SK-N-SH (cell line): ENCODE measurements around the gene CHD6. TPM values are rescaled to one million over a fixed set of nuclear protein-coding genes. Genes with fewer than 3 reads are reported as not detected.

Experiments used
- CTCF ChIA-PET: fragments of 300-600, 350-600 bp; formaldehyde crosslinking; extraction: SDS; loops from one replicate; lab custom pipeline; 2021; lab: Yijun Ruan, JAX
- POLR2A ChIA-PET: fragments of 350-600 bp; sonication (Branson Sonifier 250); formaldehyde crosslinking; extraction: SDS; loops from one replicate; lab custom pipeline; 2020; ENCODE audit warnings: antibody characterized with exemption, inconsistent platforms; lab: Yijun Ruan, JAX
- DNase-seq: peaks from one replicate; pipeline ENCODE4 v3.0.0; 2012
- H2AFZ ChIP-seq: fragments of 200-600 bp; sonication (generic); 2 replicates; pipeline ENCODE4 v1.8.1; 2016; ENCODE audit warnings: antibody characterized with exemption, mild to moderate bottlenecking, low read depth
- H3F3A ChIP-seq: fragments of 200-600 bp; sonication (generic); replicated peaks from 2 replicates; pipeline ENCODE3; 2016; ENCODE audit warnings: antibody characterized with exemption, mild to moderate bottlenecking; ENCODE audit not compliant: insufficient read depth
- H3K27ac ChIP-seq, 2 experiments: fragments of 200-500 bp in 1 of 2; fragments of 200-600 bp in 1 of 2; sonication (Bioruptor generic) in 1 of 2; sonication (generic), shearing (Covaris generic) in 1 of 2; 2 replicates each; pipeline versions ENCODE4 v1.5.1 to v1.6.1; 2014 to 2016; ENCODE audit warnings: low read depth in 2 of 2, inconsistent platforms in 1 of 2, low read length in 1 of 2, mild to moderate bottlenecking in 1 of 2, mixed read lengths in 1 of 2
- H3K27me3 ChIP-seq: fragments of 200-600 bp; sonication (generic), shearing (Covaris generic); 2 replicates; pipeline ENCODE4 v1.6.1; 2016; ENCODE audit warnings: mixed run types; ENCODE audit not compliant: insufficient read depth
- H3K36me3 ChIP-seq, 2 experiments: fragments of 200-500 bp in 1 of 2; fragments of 200-600 bp in 1 of 2; sonication (Bioruptor generic) in 1 of 2; sonication (generic) in 1 of 2; replicated peaks in 1 of 2; 2 replicates each; pipeline versions ENCODE3 to v1.5.1; 2014 to 2016; ENCODE audit warnings: low read length in 1 of 2, mild to moderate bottlenecking in 1 of 2; ENCODE audit not compliant: insufficient read depth in 2 of 2, control insufficient read depth in 1 of 2
- H3K4me1 ChIP-seq, 2 experiments: fragments of 200-500 bp in 1 of 2; fragments of 200-600 bp in 1 of 2; sonication (Bioruptor generic) in 1 of 2; sonication (generic), shearing (Covaris generic) in 1 of 2; 2 replicates each; pipeline versions ENCODE4 v1.5.1 to v1.6.1; 2014 to 2016; ENCODE audit warnings: low read depth in 1 of 2, low read length in 1 of 2, mixed run types in 1 of 2; ENCODE audit not compliant: insufficient read depth in 2 of 2, control insufficient read depth in 1 of 2
- H3K4me2 ChIP-seq: fragments of 200-600 bp; sonication (generic), shearing (Covaris generic); 2 replicates; pipeline ENCODE4 v1.6.1; 2017; ENCODE audit warnings: mixed run types
- H3K4me3 ChIP-seq, 2 experiments: fragments of 200-500 bp in 1 of 2; fragments of 200-600 bp in 1 of 2; sonication (Bioruptor generic) in 1 of 2; sonication (generic), shearing (Covaris generic) in 1 of 2; 2 replicates each; pipeline versions ENCODE4 v1.5.1 to v1.8.1; 2014 to 2016; ENCODE audit warnings: low read depth in 2 of 2, inconsistent platforms in 1 of 2, low read length in 1 of 2, mild to moderate bottlenecking in 1 of 2, mixed read lengths in 1 of 2, moderate library complexity in 1 of 2
- H3K79me2 ChIP-seq: fragments of 200-600 bp; sonication (generic); 2 replicates; pipeline ENCODE4 v1.8.1; 2017; ENCODE audit warnings: mild to moderate bottlenecking; ENCODE audit not compliant: insufficient read depth
- H3K9ac ChIP-seq: fragments of 200-600 bp; sonication (generic); 2 replicates; pipeline ENCODE4 v1.6.1; 2017; ENCODE audit warnings: mixed run types
- H3K9me2 ChIP-seq: fragments of 200-600 bp; sonication (generic); 2 replicates; pipeline ENCODE4 v1.6.1; 2017; ENCODE audit warnings: mixed run types
- H3K9me3 ChIP-seq: fragments of 200-600 bp; sonication (generic); 2 replicates; pipeline ENCODE4 v1.6.1; 2017; ENCODE audit warnings: mixed run types, mild to moderate bottlenecking, moderate library complexity
- H4K20me1 ChIP-seq: fragments of 200-600 bp; sonication (generic); 2 replicates; pipeline ENCODE4 v1.6.1; 2017; ENCODE audit warnings: mild to moderate bottlenecking, mixed run types; ENCODE audit not compliant: insufficient read depth
- ELF1 ChIP-seq: IDR thresholded peaks from 2 replicates; pipeline ENCODE4 v1.4.0; 2012
- EP300 ChIP-seq, 2 experiments: IDR thresholded peaks; 2 replicates each; pipeline versions ENCODE4 v1.4.0 to v1.6.1; 2012; ENCODE audit warnings: borderline replicate concordance in 1 of 2, low read depth in 1 of 2, low read length in 1 of 2
- EZH2phosphoT487 ChIP-seq: fragments of 200-600 bp; sonication (generic); IDR thresholded peaks from 2 replicates; pipeline ENCODE4 v1.6.1; 2017; ENCODE audit warnings: low read depth, mixed run types, mild to moderate bottlenecking, antibody characterized with exemption, moderate library complexity, borderline replicate concordance
- GATA2 ChIP-seq: sonication (generic); formaldehyde crosslinking; IDR thresholded peaks from 2 replicates; pipeline ENCODE4 v1.5.0; 2020; ENCODE audit warnings: mild to moderate bottlenecking, missing genetic modification reagents
- JUND ChIP-seq: IDR thresholded peaks from 2 replicates; pipeline ENCODE4 v1.4.0; 2012
- MEF2A ChIP-seq: IDR thresholded peaks from 2 replicates; pipeline ENCODE4 v1.4.0; 2012; ENCODE audit warnings: low read depth, borderline replicate concordance
- NFIC ChIP-seq: IDR thresholded peaks from 2 replicates; pipeline ENCODE4 v1.4.0; 2012; ENCODE audit warnings: borderline replicate concordance
- PBX3 ChIP-seq: IDR thresholded peaks from 2 replicates; pipeline ENCODE4; 2012
- POLR2AphosphoS5 ChIP-seq: IDR thresholded peaks from 2 replicates; pipeline ENCODE4 v1.6.1; 2012; ENCODE audit warnings: low read depth, low read length
- RCOR1 ChIP-seq: fragments of 150-350 bp; IDR thresholded peaks from 2 replicates; pipeline ENCODE4 v1.6.1; 2017; ENCODE audit warnings: antibody characterized with exemption, low read length
- REST ChIP-seq: IDR thresholded peaks from 2 replicates; pipeline ENCODE4 v1.6.1; 2012; ENCODE audit warnings: mild to moderate bottlenecking, low read depth, low read length, moderate library complexity
- SIN3A ChIP-seq: IDR thresholded peaks from 2 replicates; pipeline ENCODE4 v1.6.1; 2012; ENCODE audit warnings: low read depth, mild to moderate bottlenecking, low read length, moderate library complexity, borderline replicate concordance
- TCF12 ChIP-seq: IDR thresholded peaks from 2 replicates; pipeline ENCODE4 v1.4.0; 2012
- TEAD4 ChIP-seq: IDR thresholded peaks from 2 replicates; pipeline ENCODE4 v1.4.0; 2012; ENCODE audit warnings: mild to moderate bottlenecking, borderline replicate concordance; ENCODE audit not compliant: insufficient read depth
- USF1 ChIP-seq: IDR thresholded peaks from 2 replicates; pipeline ENCODE4 v1.4.0; 2012; ENCODE audit warnings: low read depth, borderline replicate concordance
- USF2 ChIP-seq: fragments of 150-350 bp; IDR thresholded peaks from 2 replicates; pipeline ENCODE4 v1.6.1; 2017; ENCODE audit warnings: antibody characterized with exemption, low read length, low read depth, borderline replicate concordance
- YY1 ChIP-seq: IDR thresholded peaks from 2 replicates; pipeline ENCODE4 v1.4.0; 2012; ENCODE audit warnings: low read depth, mild to moderate bottlenecking
- WGBS: methylation state at CpG from one replicate; pipeline ENCODE4 v1.1.6; 2017; ENCODE audit warnings: low lambda C conversion rate; 5-methylcytosine and 5-hydroxymethylcytosine counted together
- polyA plus RNA-seq, 3 experiments: library from polyadenylated mRNA; depleted of rRNA; stranded (reverse); fragments of >200 nt; gene quantifications; 2 replicates each; pipeline ENCODE4 v1.2.3, GENCODE V29; 2012

Gene CHD6
- polyA plus RNA-seq, 1 of the 3 experiments (the other 2 are of a cell fraction) = 7.1 TPM

GRCh38 chr20:41413169-41413568 lies 205.0 kb downstream of the CHD6 start:
- CTCF ChIA-PET = no interaction called here

More at GRCh38 chr20:41413169-41413568, 205.0 kb downstream of the CHD6 start:
- Histone ChIP-seq H3K27ac (no peak overlapping the region), H2AFZ (no peak overlapping the region), H3K79me2 (no peaks in the 10 kb centered on the region), H3K27me3 (no peaks in the 10 kb centered on the region), H3K9ac (no peak overlapping the region), H3K9me3 (no peaks in the 10 kb centered on the region), H3K4me3 (no peak overlapping the region), H3K4me2 (no peak overlapping the region), H4K20me1 (no peaks in the 10 kb centered on the region), H3K9me2 (no peaks in the 10 kb centered on the region), H3K36me3 (peaks cover 37 to 93% of the 10 kb centered on the region in 2 experiments), H3K4me1 (peaks cover 0 to 13% of the 10 kb centered on the region in 2 experiments; a peak in 1 of 4 replicates), H3F3A (no peaks in the 10 kb centered on the region)
- no peak for DNase-seq
- 90% methylated on average over 5 of the region's 5 CpGs for WGBS
- TF ChIP-seq EP300 (IDR thresholded peaks at IDR 0.05; ENCODE audit: borderline replicate concordance in 1 of 2, low read depth in 1 of 2, low read length in 1 of 2) = no peak
- TF ChIP-seq NFIC = no peak
- no peak for TF ChIP-seq JUND
- TF ChIP-seq RCOR1 = no peak
- TF ChIP-seq REST = no peak
- TF ChIP-seq TCF12 = no peak
- TF ChIP-seq GATA2 (CRISPR knock-in tag) = no peak
- no peak for TF ChIP-seq MEF2A
- TF ChIP-seq ELF1 = no peak
- no peak for TF ChIP-seq USF2
- no peak for TF ChIP-seq PBX3
- TF ChIP-seq YY1 = no peak
- TF ChIP-seq TEAD4 = no peak
- no peak for TF ChIP-seq EZH2phosphoT487
- no peak for TF ChIP-seq SIN3A
- no peak for TF ChIP-seq POLR2AphosphoS5
- TF ChIP-seq USF1 = no peak
- POLR2A ChIA-PET = interaction anchor here (0.6 kb wide), 1 partner anchor 278 kb away, joined by 3 read pairs; no protein-coding TSS in a partner anchor
